Progenitor cell of endocrine pancreas (in vitro differentiated cells): ENCODE data around the gene APP. TPM values are rescaled to one million over a fixed set of nuclear protein-coding genes. Genes with fewer than 3 reads are reported as not detected.

Experiments
- DNase-seq: peaks from one replicate; pipeline ENCODE4 v3.0.0; 2021; ENCODE audit warnings: low spot score; ENCODE audit not compliant: unreplicated experiment
- H3K27ac Mint-ChIP-seq: 2 replicates; pipeline ENCODE4 v1.8.0; 2021; ENCODE audit warnings: mild to moderate bottlenecking, moderate library complexity, mixed read lengths
- H3K27me3 Mint-ChIP-seq: 2 replicates; pipeline ENCODE4 v1.8.0; 2021; ENCODE audit warnings: mixed read lengths
- H3K36me3 Mint-ChIP-seq: 2 replicates; pipeline ENCODE4 v1.8.0; 2022; ENCODE audit warnings: mixed read lengths; ENCODE audit not compliant: insufficient read depth
- H3K4me1 Mint-ChIP-seq: 2 replicates; pipeline ENCODE4 v1.8.0; 2021; ENCODE audit warnings: low read depth, mixed read lengths
- H3K4me3 Mint-ChIP-seq: 2 replicates; pipeline ENCODE4 v1.8.0; 2021; ENCODE audit warnings: low read depth, mild to moderate bottlenecking, moderate library complexity, mixed read lengths
- H3K9me3 Mint-ChIP-seq: 2 replicates; pipeline ENCODE4 v1.8.0; 2021; ENCODE audit warnings: low read depth, mixed read lengths
- total RNA-seq: library from RNA; stranded (reverse); gene quantifications from 2 replicates; pipeline ENCODE4 v1.2.1, GENCODE V29; 2021
- TF ChIP-seq, protein P1 (sequence below): fragments of 200-600 bp; sonication (generic); IDR thresholded peaks from one replicate; pipeline ENCODE4 v1.5.0; 2021; ENCODE audit warnings: antibody characterized with exemption, mild to moderate bottlenecking; ENCODE audit not compliant: unreplicated experiment

Gene APP
- total RNA-seq, 1 donor from 2014 or later = 631 TPM

DNA sequence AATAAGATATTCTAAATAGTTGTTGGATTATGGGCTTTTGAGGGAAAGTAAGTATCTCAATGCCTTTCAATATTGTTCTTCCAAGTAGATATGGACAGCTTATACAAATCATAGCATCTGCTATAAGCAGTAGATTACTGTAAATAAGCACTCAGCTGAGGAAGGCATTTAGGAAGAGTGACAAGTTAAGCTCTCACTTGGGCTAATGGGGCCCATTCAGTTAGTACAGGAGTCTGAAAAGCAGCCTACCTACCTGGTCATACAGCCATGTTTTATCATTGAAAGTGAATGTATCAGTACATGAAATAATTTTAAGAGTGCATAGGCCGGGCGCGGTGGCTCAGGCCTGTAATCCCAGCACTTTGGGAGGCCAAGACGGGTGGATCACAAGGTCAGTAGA, 73.1 kb downstream of the APP start:
- Mint-ChIP-seq H3K27ac (no peak overlapping the region), H3K4me3 (no peak overlapping the region), H3K36me3 (peaks cover 13% of the 10 kb centered on the region), H3K4me1 (peaks cover 48% of the 10 kb centered on the region), H3K27me3 (no peaks in the 10 kb centered on the region), H3K9me3 (no peaks in the 10 kb centered on the region)
- TF ChIP-seq, protein P1, sequence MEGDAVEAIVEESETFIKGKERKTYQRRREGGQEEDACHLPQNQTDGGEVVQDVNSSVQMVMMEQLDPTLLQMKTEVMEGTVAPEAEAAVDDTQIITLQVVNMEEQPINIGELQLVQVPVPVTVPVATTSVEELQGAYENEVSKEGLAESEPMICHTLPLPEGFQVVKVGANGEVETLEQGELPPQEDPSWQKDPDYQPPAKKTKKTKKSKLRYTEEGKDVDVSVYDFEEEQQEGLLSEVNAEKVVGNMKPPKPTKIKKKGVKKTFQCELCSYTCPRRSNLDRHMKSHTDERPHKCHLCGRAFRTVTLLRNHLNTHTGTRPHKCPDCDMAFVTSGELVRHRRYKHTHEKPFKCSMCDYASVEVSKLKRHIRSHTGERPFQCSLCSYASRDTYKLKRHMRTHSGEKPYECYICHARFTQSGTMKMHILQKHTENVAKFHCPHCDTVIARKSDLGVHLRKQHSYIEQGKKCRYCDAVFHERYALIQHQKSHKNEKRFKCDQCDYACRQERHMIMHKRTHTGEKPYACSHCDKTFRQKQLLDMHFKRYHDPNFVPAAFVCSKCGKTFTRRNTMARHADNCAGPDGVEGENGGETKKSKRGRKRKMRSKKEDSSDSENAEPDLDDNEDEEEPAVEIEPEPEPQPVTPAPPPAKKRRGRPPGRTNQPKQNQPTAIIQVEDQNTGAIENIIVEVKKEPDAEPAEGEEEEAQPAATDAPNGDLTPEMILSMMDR = no peak
- DNase-seq = no peak

GRCh38 chr21:26096494-26097371, 73.8 kb downstream of the APP start:
- peaks cover 13% of the 10 kb centered on the region for H3K36me3 Mint-ChIP-seq
- TF ChIP-seq, protein P1 = no peak
- no peaks in the 10 kb centered on the region for H3K27me3 Mint-ChIP-seq
- no peaks in the 10 kb centered on the region for H3K9me3 Mint-ChIP-seq
- no peak for DNase-seq
- no peak overlapping the region for H3K4me3 Mint-ChIP-seq
- H3K4me1 Mint-ChIP-seq = peaks cover 48% of the 10 kb centered on the region
- peak overlapping the region; percentile 76 for H3K27ac Mint-ChIP-seq

DNA sequence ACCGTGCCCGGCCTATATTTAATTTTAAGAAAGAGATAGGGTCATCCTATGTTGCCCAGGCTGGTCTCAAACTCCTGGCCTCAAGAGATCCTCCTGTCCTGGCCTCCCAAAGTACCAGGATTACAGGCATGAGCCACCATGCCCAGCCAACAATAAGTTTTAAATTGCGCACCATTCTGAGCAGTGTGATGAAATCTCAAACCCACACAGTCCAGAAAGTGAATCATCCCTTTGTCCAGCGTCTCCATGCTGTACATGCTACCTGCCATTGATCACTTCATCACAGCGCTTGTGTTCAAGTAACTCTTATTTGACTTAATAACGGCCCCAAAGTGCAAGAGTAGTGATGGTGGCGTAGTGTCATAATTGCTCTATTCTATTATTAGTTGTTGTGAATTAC, 75.4 kb downstream of the APP start:
- Mint-ChIP-seq H3K4me1 (peaks cover 35% of the 10 kb centered on the region), H3K9me3 (no peaks in the 10 kb centered on the region)

GRCh38 chr21:26093122-26093521, 77.4 kb downstream of the APP start:
- H3K9me3 Mint-ChIP-seq = no peaks in the 10 kb centered on the region
- no peak overlapping the region for H3K27ac Mint-ChIP-seq
- H3K4me1 Mint-ChIP-seq = peaks cover 18% of the 10 kb centered on the region
- H3K27me3 Mint-ChIP-seq = no peaks in the 10 kb centered on the region
- peaks cover 14% of the 10 kb centered on the region for H3K36me3 Mint-ChIP-seq
- no peak for DNase-seq
- TF ChIP-seq, protein P1 = no peak
- H3K4me3 Mint-ChIP-seq = no peak overlapping the region

More for the DNA sequence above, 75.4 kb downstream of the APP start:
- H3K27me3 Mint-ChIP-seq = no peaks in the 10 kb centered on the region
- H3K36me3 Mint-ChIP-seq = peaks cover 9% of the 10 kb centered on the region
- TF ChIP-seq, protein P1 = no peak
- no peak overlapping the region for H3K27ac Mint-ChIP-seq
- H3K4me3 Mint-ChIP-seq = no peak overlapping the region
- no peak for DNase-seq

DNA sequence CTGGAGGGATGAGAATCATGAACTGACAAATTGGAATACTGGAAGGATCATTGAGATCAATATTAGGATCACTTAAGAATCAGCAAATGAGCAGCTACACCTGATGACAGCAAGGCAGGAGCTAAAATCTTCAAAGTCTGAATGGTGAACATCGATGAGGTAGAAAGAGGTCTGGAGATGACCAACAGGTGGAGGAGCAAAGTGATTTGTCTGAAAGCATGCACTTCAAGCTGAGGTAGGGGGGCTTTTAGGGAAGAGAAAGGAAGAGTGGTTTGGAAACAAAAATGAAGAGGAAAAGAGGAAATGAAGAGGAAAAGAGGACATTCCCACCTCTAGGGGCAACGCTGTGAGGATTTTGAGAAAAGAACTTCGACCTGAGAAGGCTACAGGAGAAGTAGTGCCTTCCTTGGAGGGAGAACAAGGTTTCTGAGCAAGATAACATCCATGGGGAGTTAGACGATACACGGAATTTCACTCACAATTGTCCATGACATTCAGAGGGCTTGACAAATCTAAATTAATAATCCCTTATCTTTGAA, 79.0 kb downstream of the APP start:
- Mint-ChIP-seq H3K27me3 (no peaks in the 10 kb centered on the region), H3K4me1 (peaks cover 14% of the 10 kb centered on the region), H3K4me3 (no peak overlapping the region), H3K27ac (no peak overlapping the region), H3K36me3 (peaks cover 15% of the 10 kb centered on the region), H3K9me3 (no peaks in the 10 kb centered on the region)
- TF ChIP-seq, protein P1 = peak; percentile 19
- DNase-seq = no peak
